CD4-positive, alpha-beta T cell (primary cell): ENCODE results near the gene OPCML. TPM values are rescaled to one million over a fixed set of nuclear protein-coding genes. Genes with fewer than 3 reads are reported as not detected.

ENCODE experiments used
- ATAC-seq: fragments of 200-7000 bp; cut with Tn5 transposase; one replicate; pipeline ENCODE4 v1.10.0; 2022; ENCODE audit warnings: mild to moderate bottlenecking; ENCODE audit not compliant: poor library complexity
- CTCF ChIA-PET: fragments of 350-600 bp; sonication (Branson Sonifier 250); formaldehyde crosslinking; loops from one replicate; lab custom pipeline; 2021; ENCODE audit warnings: antibody characterized with exemption, inconsistent platforms; lab: Charles Lee
- POLR2A ChIA-PET: fragments of 350-600 bp; sonication (Branson Sonifier 250); formaldehyde crosslinking; loops from one replicate; lab custom pipeline; 2021; ENCODE audit warnings: antibody characterized with exemption, inconsistent platforms; lab: Charles Lee
- DNase-seq, 14 experiments: peaks; one replicate each; pipeline ENCODE4 v3.0.0-alpha.2; 2013 to 2020; ENCODE audit warnings: mixed read lengths in 2 of 14
- H3K27ac ChIP-seq, 2 donors: one replicate each; pipeline versions ENCODE4 v1.5.1 to v1.7.0; 2013; ENCODE audit warnings: low read length in 2 of 2, low read depth in 1 of 2, mild to moderate bottlenecking in 1 of 2
- H3K27me3 ChIP-seq, 2 experiments: 1 replicate in 1 of 2; 2 replicates in 1 of 2; pipeline versions ENCODE4 v1.6.1 to v1.7.0; 2013; ENCODE audit warnings: low read length in 2 of 2, control low read depth in 1 of 2, mild to moderate bottlenecking in 1 of 2, moderate library complexity in 1 of 2; ENCODE audit not compliant: insufficient read depth in 2 of 2, control insufficient read depth in 1 of 2
- H3K36me3 ChIP-seq: one replicate; pipeline ENCODE4 v1.6.1; 2013; ENCODE audit warnings: low read length, control low read depth; ENCODE audit not compliant: insufficient read depth
- H3K4me1 ChIP-seq: one replicate; pipeline ENCODE4 v1.6.1; 2013; ENCODE audit warnings: low read length, control low read depth; ENCODE audit not compliant: insufficient read depth
- H3K4me3 ChIP-seq: one replicate; pipeline ENCODE4 v1.5.1; 2013; ENCODE audit warnings: mild to moderate bottlenecking, low read length, moderate library complexity
- H3K9me3 ChIP-seq, 2 experiments: 1 replicate in 1 of 2; 2 replicates in 1 of 2; pipeline versions ENCODE4 v1.6.1 to v1.7.0; 2013; ENCODE audit warnings: low read length in 2 of 2, mild to moderate bottlenecking in 2 of 2, control low read depth in 1 of 2, moderate library complexity in 1 of 2; ENCODE audit not compliant: control insufficient read depth in 1 of 2, insufficient read depth in 1 of 2
- H3K27ac Mint-ChIP-seq: one replicate; pipeline ENCODE4 v1.8.0; 2020; ENCODE audit warnings: mixed read lengths
- H3K27me3 Mint-ChIP-seq: one replicate; pipeline ENCODE4 v1.8.0; 2021; ENCODE audit warnings: mixed read lengths
- H3K36me3 Mint-ChIP-seq: one replicate; pipeline ENCODE4 v1.8.0; 2021; ENCODE audit warnings: low read depth, mixed read lengths
- H3K4me1 Mint-ChIP-seq: one replicate; pipeline ENCODE4 v1.8.0; 2021; ENCODE audit warnings: low read depth, mixed read lengths
- H3K4me3 Mint-ChIP-seq: one replicate; pipeline ENCODE4 v1.8.0; 2020; ENCODE audit warnings: mild to moderate bottlenecking, mixed read lengths
- H3K9me3 Mint-ChIP-seq: one replicate; pipeline ENCODE4 v1.8.0; 2020; ENCODE audit warnings: mixed read lengths
- intact Hi-C, 2 experiments: fragments of 100-400 bp; cut with DNase I in 1 of 2; cut with micrococcal nuclease in 1 of 2; formaldehyde crosslinking; loops; one replicate each; pipeline versions ENCODE4 v1.15.1 to v1.9.0; 2023 to 2025; cut with DNase I, micrococcal nuclease
- total RNA-seq, 174 experiments: library from RNA in 2 of 174; stranded (reverse) in 2 of 174; gene quantifications; one replicate each; pipeline ENCODE4 v1.2.3 and lab custom pipeline; 2021 to 2026
- TF ChIP-seq, protein P1 (sequence below): fragments of 200-600 bp; IDR thresholded peaks from one replicate; pipeline ENCODE4 v1.8.0; 2022; ENCODE audit warnings: antibody characterized with exemption, mild to moderate bottlenecking

OPCML gene
- total RNA-seq, 2 experiments from 2014 or later, result not detected

DNA sequence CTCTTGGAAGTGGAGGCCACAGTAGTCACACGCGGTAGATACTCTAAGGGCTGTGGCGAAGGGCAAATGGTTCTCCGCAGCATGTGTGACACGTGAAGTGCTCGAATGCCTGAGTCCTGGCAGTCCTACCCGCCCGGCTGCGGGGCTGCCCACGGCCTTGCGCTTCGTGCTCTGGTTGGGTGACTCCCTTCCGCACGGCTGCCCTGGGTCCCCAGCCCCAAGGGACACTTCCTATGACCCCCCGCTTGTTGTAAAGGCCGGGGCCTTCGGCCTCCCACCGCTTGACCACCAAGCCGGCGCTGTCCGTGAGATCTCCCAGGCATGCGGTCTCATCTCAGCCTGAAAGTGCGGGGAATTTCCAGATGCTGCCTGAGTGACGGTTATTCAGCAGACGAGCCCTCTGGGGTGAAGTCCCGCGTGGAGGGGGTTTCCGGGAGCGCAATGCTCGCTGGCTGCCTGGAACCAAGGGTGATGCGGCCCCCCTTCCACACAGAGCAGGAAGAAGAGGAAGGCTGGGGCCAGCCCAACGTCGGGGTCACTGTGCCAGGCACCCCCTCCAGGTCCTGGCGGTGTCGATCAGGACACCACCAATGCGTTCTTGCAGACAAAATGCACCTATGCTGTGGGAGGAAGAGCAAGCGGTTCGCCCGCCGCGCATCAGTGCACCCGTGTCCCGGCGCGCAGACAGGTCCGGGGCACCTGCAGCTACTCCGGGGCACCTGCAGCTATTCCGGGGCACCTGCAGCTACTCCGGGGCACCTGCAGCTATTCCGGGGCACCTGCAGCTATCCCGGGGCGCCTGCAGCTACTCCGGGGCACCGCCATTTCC lies 171.2 kb downstream of the OPCML start:
- Histone ChIP-seq H3K4me1 (no peaks in the 10 kb centered on the region), H3K27me3 (no peaks in the 10 kb centered on the region), H3K27ac (no peak overlapping the region), H3K4me3 (no peak overlapping the region), H3K36me3 (no peaks in the 10 kb centered on the region), H3K9me3 (peaks cover 0 to 32% of the 10 kb centered on the region in 2 experiments)
- Mint-ChIP-seq H3K9me3 (no peaks in the 10 kb centered on the region), H3K4me1 (no peaks in the 10 kb centered on the region), H3K36me3 (no peaks in the 10 kb centered on the region), H3K27me3 (no peaks in the 10 kb centered on the region), H3K4me3 (no peak overlapping the region), H3K27ac (no peak overlapping the region)
- TF ChIP-seq, protein P1, sequence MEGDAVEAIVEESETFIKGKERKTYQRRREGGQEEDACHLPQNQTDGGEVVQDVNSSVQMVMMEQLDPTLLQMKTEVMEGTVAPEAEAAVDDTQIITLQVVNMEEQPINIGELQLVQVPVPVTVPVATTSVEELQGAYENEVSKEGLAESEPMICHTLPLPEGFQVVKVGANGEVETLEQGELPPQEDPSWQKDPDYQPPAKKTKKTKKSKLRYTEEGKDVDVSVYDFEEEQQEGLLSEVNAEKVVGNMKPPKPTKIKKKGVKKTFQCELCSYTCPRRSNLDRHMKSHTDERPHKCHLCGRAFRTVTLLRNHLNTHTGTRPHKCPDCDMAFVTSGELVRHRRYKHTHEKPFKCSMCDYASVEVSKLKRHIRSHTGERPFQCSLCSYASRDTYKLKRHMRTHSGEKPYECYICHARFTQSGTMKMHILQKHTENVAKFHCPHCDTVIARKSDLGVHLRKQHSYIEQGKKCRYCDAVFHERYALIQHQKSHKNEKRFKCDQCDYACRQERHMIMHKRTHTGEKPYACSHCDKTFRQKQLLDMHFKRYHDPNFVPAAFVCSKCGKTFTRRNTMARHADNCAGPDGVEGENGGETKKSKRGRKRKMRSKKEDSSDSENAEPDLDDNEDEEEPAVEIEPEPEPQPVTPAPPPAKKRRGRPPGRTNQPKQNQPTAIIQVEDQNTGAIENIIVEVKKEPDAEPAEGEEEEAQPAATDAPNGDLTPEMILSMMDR, result no peak
- POLR2A ChIA-PET, result no interaction called here
- ATAC-seq (no peak), DNase-seq (no peak)
- intact Hi-C loops, result no loop called here
- CTCF ChIA-PET, result no interaction called here

DNA sequence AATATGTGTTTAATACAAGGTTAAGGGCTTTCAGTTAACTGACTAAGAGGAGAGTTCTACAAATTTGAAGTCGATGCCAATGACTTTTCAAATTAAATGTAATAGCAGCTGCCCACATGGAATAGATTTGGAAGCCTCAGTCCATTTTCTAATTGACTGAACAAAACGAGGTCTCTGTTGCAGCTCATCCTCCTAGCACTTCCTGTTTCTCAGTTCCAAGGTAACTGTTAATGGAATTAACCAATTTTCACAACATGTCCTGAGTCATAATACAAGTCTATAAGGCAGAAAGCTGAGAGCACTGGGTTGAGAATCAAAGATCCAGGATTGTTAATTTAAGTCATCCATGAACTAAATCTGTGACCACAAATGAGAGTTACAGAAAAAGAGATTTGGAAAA lies 177.2 kb downstream of the OPCML start:
- peaks cover 6% of the 10 kb centered on the region for H3K9me3 Mint-ChIP-seq
- H3K27me3 ChIP-seq, result no peaks in the 10 kb centered on the region
- H3K36me3 ChIP-seq, result no peaks in the 10 kb centered on the region
- no peaks in the 10 kb centered on the region for H3K4me1 Mint-ChIP-seq
- DNase-seq (no peak), ATAC-seq (no peak)
- CTCF ChIA-PET, result no interaction called here
- H3K9me3 ChIP-seq, result peaks cover 0 to under 1% of the 10 kb centered on the region in 2 experiments
- no peaks in the 10 kb centered on the region for H3K4me1 ChIP-seq
- no peak overlapping the region for H3K4me3 ChIP-seq
- H3K4me3 Mint-ChIP-seq, result no peak overlapping the region
- TF ChIP-seq, protein P1, result no peak
- no peak overlapping the region for H3K27ac Mint-ChIP-seq
- H3K27ac ChIP-seq, result no peak overlapping the region
- POLR2A ChIA-PET, result no interaction called here
- intact Hi-C loops, result no loop called here
- no peaks in the 10 kb centered on the region for H3K27me3 Mint-ChIP-seq
- H3K36me3 Mint-ChIP-seq, result no peaks in the 10 kb centered on the region

DNA sequence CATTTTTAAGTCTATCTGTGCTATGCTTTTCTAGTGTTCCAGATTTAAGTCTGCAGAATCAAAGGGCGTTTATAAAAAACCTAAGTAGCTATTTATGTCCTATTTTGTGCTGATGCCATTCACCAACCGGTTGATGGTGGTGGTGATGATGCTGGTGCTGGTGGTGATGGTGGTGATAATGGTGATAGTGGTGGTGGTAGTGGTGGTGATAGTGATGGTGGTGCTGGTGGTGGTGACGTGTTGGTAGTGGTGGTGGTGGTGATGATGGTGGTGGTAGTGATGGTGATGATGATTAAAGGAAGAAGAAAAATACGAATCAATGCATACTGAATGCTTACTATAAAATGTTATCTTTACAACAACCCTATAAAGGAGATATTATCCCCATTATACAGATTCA lies 178.2 kb downstream of the OPCML start:
- CTCF ChIA-PET, result no interaction called here

More for the DNA sequence above, 178.2 kb downstream of the OPCML start:
- no peak overlapping the region for H3K27ac ChIP-seq
- H3K4me1 ChIP-seq, result no peaks in the 10 kb centered on the region
- no peaks in the 10 kb centered on the region for H3K36me3 ChIP-seq
- TF ChIP-seq, protein P1, result no peak
- Mint-ChIP-seq H3K9me3 (peaks cover 6% of the 10 kb centered on the region), H3K4me3 (no peak overlapping the region), H3K36me3 (no peaks in the 10 kb centered on the region), H3K27me3 (no peaks in the 10 kb centered on the region), H3K27ac (no peak overlapping the region), H3K4me1 (no peaks in the 10 kb centered on the region)
- ATAC-seq, result no peak
- POLR2A ChIA-PET, result no interaction called here
- no peak overlapping the region for H3K4me3 ChIP-seq
- H3K27me3 ChIP-seq, result no peaks in the 10 kb centered on the region
- intact Hi-C loops, result no loop called here
- H3K9me3 ChIP-seq, result no peaks in the 10 kb centered on the region
- no peak for DNase-seq
